ENCODE results near the gene BCAS3. TPM values are rescaled to one million over a fixed set of nuclear protein-coding genes. Genes with fewer than 3 reads are reported as not detected.

BCAS3 gene
- total RNA-seq, 1 donor from 2014 or later = 22.6 TPM

GRCh38 chr17:61280338-61280737 lies 602.7 kb downstream of the BCAS3 start:
- Mint-ChIP-seq H3K36me3 (ENCODE audit: low read depth) (no peaks in the 10 kb centered on the region), H3K9me3 (ENCODE audit: low read depth) (peaks cover 2% of the 10 kb centered on the region), H3K4me3 (ENCODE audit: unreplicated experiment) (no peak overlapping the region), H3K27ac (ENCODE audit: unreplicated experiment) (no peak overlapping the region), H3K27me3 (ENCODE audit: low read depth) (no peaks in the 10 kb centered on the region), H3K4me1 (ENCODE audit: low read depth) (peaks cover 23% of the 10 kb centered on the region)
- no peak for TF ChIP-seq CTCF (IDR thresholded peaks at IDR 0.05)
- DNase-seq (ENCODE audit: low spot score) = no peak

- Mint-ChIP-seq H3K4me1 (ENCODE audit: low read depth) (peaks cover 29% of the 10 kb centered on the region), H3K36me3 (ENCODE audit: low read depth) (no peaks in the 10 kb centered on the region), H3K4me3 (ENCODE audit: unreplicated experiment) (no peak overlapping the region), H3K27me3 (ENCODE audit: low read depth) (no peaks in the 10 kb centered on the region), H3K27ac (ENCODE audit: unreplicated experiment) (no peak overlapping the region), H3K9me3 (ENCODE audit: low read depth) (peaks cover 2% of the 10 kb centered on the region)
- DNase-seq (ENCODE audit: low spot score) = no peak
- no peak for TF ChIP-seq CTCF (IDR thresholded peaks at IDR 0.05)
These were observed 603.2 kb downstream of the BCAS3 start for GRCh38 chr17:61280851-61281250.

- no peak overlapping the region for H3K4me3 Mint-ChIP-seq (ENCODE audit: unreplicated experiment)
- H3K27me3 Mint-ChIP-seq (ENCODE audit: low read depth) = no peaks in the 10 kb centered on the region
- H3K27ac Mint-ChIP-seq (ENCODE audit: unreplicated experiment) = no peak overlapping the region
These were observed 604.7 kb downstream of the BCAS3 start for GRCh38 chr17:61282377-61282776.

GRCh38 chr17:61283043-61283442 lies 605.4 kb downstream of the BCAS3 start:
- no peak overlapping the region for H3K4me3 Mint-ChIP-seq (ENCODE audit: unreplicated experiment)
- no peaks in the 10 kb centered on the region for H3K27me3 Mint-ChIP-seq (ENCODE audit: low read depth)
- no peak for TF ChIP-seq CTCF (IDR thresholded peaks at IDR 0.05)
- no peak for DNase-seq (ENCODE audit: low spot score)
- H3K4me1 Mint-ChIP-seq (ENCODE audit: low read depth) = peaks cover 37% of the 10 kb centered on the region
- no peaks in the 10 kb centered on the region for H3K36me3 Mint-ChIP-seq (ENCODE audit: low read depth)
- H3K9me3 Mint-ChIP-seq (ENCODE audit: low read depth) = peaks cover 2% of the 10 kb centered on the region
- no peak overlapping the region for H3K27ac Mint-ChIP-seq (ENCODE audit: unreplicated experiment)

More at GRCh38 chr17:61282377-61282776, 604.7 kb downstream of the BCAS3 start:
- Mint-ChIP-seq H3K4me1 (ENCODE audit: low read depth) (peaks cover 37% of the 10 kb centered on the region), H3K9me3 (ENCODE audit: low read depth) (peaks cover 2% of the 10 kb centered on the region), H3K36me3 (ENCODE audit: low read depth) (no peaks in the 10 kb centered on the region)
- DNase-seq (ENCODE audit: low spot score) = no peak
- no peak for TF ChIP-seq CTCF (IDR thresholded peaks at IDR 0.05)

GRCh38 chr17:61284174-61284573 lies 606.5 kb downstream of the BCAS3 start:
- H3K9me3 Mint-ChIP-seq (ENCODE audit: low read depth) = peaks cover 2% of the 10 kb centered on the region
- no peak for TF ChIP-seq CTCF (IDR thresholded peaks at IDR 0.05)
- H3K27ac Mint-ChIP-seq (ENCODE audit: unreplicated experiment) = peak overlapping the region; percentile 38
- DNase-seq (ENCODE audit: low spot score) = no peak
- peaks cover 36% of the 10 kb centered on the region for H3K4me1 Mint-ChIP-seq (ENCODE audit: low read depth)
- no peaks in the 10 kb centered on the region for H3K36me3 Mint-ChIP-seq (ENCODE audit: low read depth)
- H3K27me3 Mint-ChIP-seq (ENCODE audit: low read depth) = no peaks in the 10 kb centered on the region
- no peak overlapping the region for H3K4me3 Mint-ChIP-seq (ENCODE audit: unreplicated experiment)
